Osteocyte (in vitro differentiated cells): ENCODE data around the gene MADCAM1. TPM values are rescaled to one million over a fixed set of nuclear protein-coding genes. Genes with fewer than 3 reads are reported as not detected.

Experiments used
- DNase-seq: peaks from one replicate; pipeline ENCODE4 v3.0.0; 2021; ENCODE audit warnings: mixed read lengths; ENCODE audit not compliant: unreplicated experiment; ENCODE audit errors: extremely low spot score
- H3K27ac Mint-ChIP-seq: one replicate; pipeline ENCODE4 v1.8.0; 2021; ENCODE audit warnings: mild to moderate bottlenecking, mixed read lengths; ENCODE audit not compliant: unreplicated experiment
- H3K27me3 Mint-ChIP-seq: one replicate; pipeline ENCODE4 v1.8.0; 2021; ENCODE audit warnings: mixed read lengths; ENCODE audit not compliant: unreplicated experiment
- H3K36me3 Mint-ChIP-seq: one replicate; pipeline ENCODE4 v1.8.0; 2021; ENCODE audit warnings: mixed read lengths; ENCODE audit not compliant: unreplicated experiment
- H3K4me1 Mint-ChIP-seq: one replicate; pipeline ENCODE4 v1.8.0; 2021; ENCODE audit warnings: mixed read lengths; ENCODE audit not compliant: unreplicated experiment
- H3K4me3 Mint-ChIP-seq: one replicate; pipeline ENCODE4 v1.8.0; 2021; ENCODE audit warnings: mild to moderate bottlenecking, moderate library complexity, mixed read lengths; ENCODE audit not compliant: unreplicated experiment
- H3K9me3 Mint-ChIP-seq: one replicate; pipeline ENCODE4 v1.8.0; 2021; ENCODE audit warnings: mixed read lengths; ENCODE audit not compliant: unreplicated experiment
- CTCF ChIP-seq: fragments of 200-600 bp; sonication (generic); IDR thresholded peaks from 2 replicates; pipeline ENCODE4 v1.5.0; 2021; ENCODE audit warnings: antibody characterized with exemption, mild to moderate bottlenecking, moderate library complexity
- total RNA-seq: library from RNA; stranded (reverse); gene quantifications from 2 replicates; pipeline ENCODE4 v1.2.1, GENCODE V29; 2021

MADCAM1 gene
- total RNA-seq, 1 donor from 2014 or later, result 1.3 TPM

GRCh38 chr19:495402-496111 is 729 bp upstream of the MADCAM1 start:
- Mint-ChIP-seq H3K4me1 (no peaks in the 10 kb centered on the region), H3K9me3 (no peaks in the 10 kb centered on the region), H3K27ac (no peak overlapping the region), H3K4me3 (no peak overlapping the region), H3K36me3 (no peaks in the 10 kb centered on the region), H3K27me3 (peaks cover 16% of the 10 kb centered on the region)
- TF ChIP-seq CTCF, result peak; percentile 82
- peak; percentile 87 for DNase-seq

DNA sequence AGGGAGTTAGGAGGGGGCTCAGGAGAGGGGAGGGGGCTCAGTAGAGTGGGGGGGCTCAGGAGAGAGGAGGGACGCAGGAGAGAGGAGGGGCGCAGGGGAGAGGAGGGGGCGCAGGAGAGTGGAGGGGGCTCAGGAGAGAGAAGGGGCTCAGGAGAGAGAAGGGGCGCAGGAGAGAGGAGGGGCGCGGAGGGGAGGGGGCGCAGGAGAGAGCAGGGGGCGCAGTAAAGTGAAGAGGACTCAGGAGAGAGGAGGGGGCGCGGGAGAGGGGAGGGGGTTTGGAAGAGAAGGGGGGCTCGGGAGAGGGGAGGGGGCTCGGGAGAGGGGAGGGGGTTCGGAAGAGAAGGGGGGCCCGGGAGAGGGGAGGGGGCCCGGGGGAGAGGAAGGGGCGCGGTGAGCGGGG is 700 bp downstream of the MADCAM1 start:
- DNase-seq, result no peak

DNA sequence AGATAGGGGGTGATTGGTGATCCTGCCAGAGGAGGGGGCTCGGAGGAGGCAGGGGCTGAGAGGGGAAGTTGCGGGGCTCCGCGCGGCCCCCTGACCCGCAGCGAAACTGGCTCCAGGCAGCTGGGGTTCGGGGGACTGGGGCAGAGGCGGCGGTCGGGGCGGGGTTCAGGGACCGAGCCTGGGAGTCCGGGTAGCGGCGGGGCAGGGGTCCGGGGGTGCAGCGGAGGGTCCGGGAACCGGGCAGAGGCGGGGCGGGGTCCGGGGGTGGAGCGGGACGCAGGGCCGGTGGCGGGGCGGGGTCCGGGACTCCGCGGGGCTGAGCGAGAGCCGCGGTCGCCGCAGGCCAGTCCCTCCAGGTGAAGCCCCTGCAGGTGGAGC is 1.2 kb downstream of the MADCAM1 start:
- no peaks in the 10 kb centered on the region for H3K9me3 Mint-ChIP-seq
- no peaks in the 10 kb centered on the region for H3K36me3 Mint-ChIP-seq
- H3K4me3 Mint-ChIP-seq, result no peak overlapping the region
- TF ChIP-seq CTCF, result no peak
- H3K27me3 Mint-ChIP-seq, result peaks cover 16% of the 10 kb centered on the region
- H3K27ac Mint-ChIP-seq, result no peak overlapping the region
- no peaks in the 10 kb centered on the region for H3K4me1 Mint-ChIP-seq
- DNase-seq, result no peak

More for the DNA sequence above, 700 bp downstream of the MADCAM1 start:
- Mint-ChIP-seq H3K27me3 (peaks cover 16% of the 10 kb centered on the region), H3K9me3 (no peaks in the 10 kb centered on the region), H3K4me1 (no peaks in the 10 kb centered on the region), H3K27ac (no peak overlapping the region), H3K4me3 (no peak overlapping the region), H3K36me3 (no peaks in the 10 kb centered on the region)
- no peak for TF ChIP-seq CTCF

GRCh38 chr19:497869-498510 is 1.7 kb downstream of the MADCAM1 start:
- no peak for DNase-seq

More at GRCh38 chr19:497869-498510, 1.7 kb downstream of the MADCAM1 start:
- no peak overlapping the region for H3K4me3 Mint-ChIP-seq
- H3K27me3 Mint-ChIP-seq, result peaks cover 16% of the 10 kb centered on the region
- TF ChIP-seq CTCF, result no peak
- no peaks in the 10 kb centered on the region for H3K4me1 Mint-ChIP-seq
- H3K27ac Mint-ChIP-seq, result no peak overlapping the region
- H3K9me3 Mint-ChIP-seq, result no peaks in the 10 kb centered on the region
- H3K36me3 Mint-ChIP-seq, result no peaks in the 10 kb centered on the region
